ENCODE measurements around the gene RNU2-1. TPM values are rescaled to one million over a fixed set of nuclear protein-coding genes. Genes with fewer than 3 reads are reported as not detected.
"Not testable (repeated sequence)": the region's sequence is repeated elsewhere in the genome, so short reads cannot be mapped to it uniquely, and the experiment has no call there.

The RNU2-1 gene
- polyA plus RNA-seq, 4 donors = 0.40 to 1.6 TPM; not detected in 2

GRCh38 chr17:43216762-43217613 is 16.8 kb downstream of the RNU2-1 start:
- DNase-seq (ENCODE audit: low read depth in 4 of 4, low spot score in 3 of 4) = peak in 1 of 4 donors; percentile 14

GRCh38 chr17:43216369-43216761 is 17.4 kb downstream of the RNU2-1 start:
- no peak for DNase-seq (ENCODE audit: low read depth in 4 of 4, low spot score in 3 of 4)

GRCh38 chr17:43215341-43215740 is 18.4 kb downstream of the RNU2-1 start:
- no peak for DNase-seq (ENCODE audit: low read depth in 4 of 4, low spot score in 3 of 4)

- DNase-seq (ENCODE audit: low read depth in 4 of 4, low spot score in 3 of 4) = no peak
These were observed 20.2 kb downstream of the RNU2-1 start for GRCh38 chr17:43213545-43213944.

GRCh38 chr17:43212641-43213490 is 20.9 kb downstream of the RNU2-1 start:
- no peak for DNase-seq (ENCODE audit: low read depth in 4 of 4, low spot score in 3 of 4)

GRCh38 chr17:43211480-43212402 is 22.0 kb downstream of the RNU2-1 start, which contains the start of gene TMEM106A:
Gene TMEM106A (plus strand): TSS chr17:43211875. CDS start chr17:43213042, 1,167 bp downstream.
- DNase-seq (ENCODE audit: low read depth in 4 of 4, low spot score in 3 of 4) = peak; percentile 64 to 75 (median 70)

- no peak for DNase-seq (ENCODE audit: low read depth in 4 of 4, low spot score in 3 of 4)
These were observed 22.7 kb downstream of the RNU2-1 start for GRCh38 chr17:43211123-43211479.

GRCh38 chr17:43210576-43210975 is 23.2 kb downstream of the RNU2-1 start:
- DNase-seq (ENCODE audit: low read depth in 4 of 4, low spot score in 3 of 4) = no peak

GRCh38 chr17:43203013-43203412 is 30.8 kb downstream of the RNU2-1 start:
- not testable (repeated sequence) for DNase-seq (ENCODE audit: low read depth in 4 of 4, low spot score in 3 of 4)

- DNase-seq (ENCODE audit: low read depth in 4 of 4, low spot score in 3 of 4) = no peak
These were observed 33.6 kb downstream of the RNU2-1 start for GRCh38 chr17:43200127-43200526.

GRCh38 chr17:43199633-43200032 is 34.1 kb downstream of the RNU2-1 start:
- DNase-seq (ENCODE audit: low read depth in 4 of 4, low spot score in 3 of 4) = no peak

GRCh38 chr17:43193251-43193650 is 40.5 kb downstream of the RNU2-1 start:
- no peak for DNase-seq (ENCODE audit: low read depth in 4 of 4, low spot score in 3 of 4)

- DNase-seq (ENCODE audit: low read depth in 4 of 4, low spot score in 3 of 4) = not testable (repeated sequence)
These were observed 47.1 kb downstream of the RNU2-1 start for GRCh38 chr17:43186656-43187055.

- no peak for DNase-seq (ENCODE audit: low read depth in 4 of 4, low spot score in 3 of 4)
These were observed 49.9 kb downstream of the RNU2-1 start for GRCh38 chr17:43183921-43184320.

Other genes starting within 250 kb of the RNU2-1 start
- 1,000 to 10,000 TPM; 1,352 to 1,628 (median 1,460) TPM for gene RPL27, start 235.6 kb downstream of the RNU2-1 start, polyA plus RNA-seq (ENCODE audit: insufficient read length in 4 of 4)
- gene IFI35, start 227.2 kb downstream of the RNU2-1 start, polyA plus RNA-seq (ENCODE audit: insufficient read length in 4 of 4) = 10 to 100 TPM in 3 of 4 donors, 1 to 10 TPM in 1; 7.8 to 13.5 (median 10.6) TPM
- gene VAT1, start 211.6 kb downstream of the RNU2-1 start, polyA plus RNA-seq (ENCODE audit: insufficient read length in 4 of 4) = 100 to 1,000 TPM; 112 to 143 (median 120) TPM
- 1 to 10 TPM; 2.9 to 3.8 (median 3.6) TPM for gene RND2, start 208.7 kb downstream of the RNU2-1 start, polyA plus RNA-seq (ENCODE audit: insufficient read length in 4 of 4)
- gene BRCA1, start 108.6 kb downstream of the RNU2-1 start, polyA plus RNA-seq (ENCODE audit: insufficient read length in 4 of 4) = 10 to 100 TPM; 13.0 to 16.1 (median 15.5) TPM
- 100 to 1,000 TPM; 111 to 136 (median 130) TPM for gene NBR1, start 62.8 kb downstream of the RNU2-1 start, polyA plus RNA-seq (ENCODE audit: insufficient read length in 4 of 4)
- 10 to 100 TPM; 13.6 to 20.1 (median 14.1) TPM for gene TMEM106A, start 22.1 kb downstream of the RNU2-1 start, polyA plus RNA-seq (ENCODE audit: insufficient read length in 4 of 4)
- 1 to 10 TPM; 6.2 to 9.3 (median 7.2) TPM for gene CCDC200, start 5.4 kb downstream of the RNU2-1 start, polyA plus RNA-seq (ENCODE audit: insufficient read length in 4 of 4)
- 10 to 100 TPM in 2 of 4 donors, 1 to 10 TPM in 2; 8.7 to 16.8 (median 10.2) TPM for gene ARL4D, start 165.0 kb upstream of the RNU2-1 start, polyA plus RNA-seq (ENCODE audit: insufficient read length in 4 of 4)
- gene DHX8, start 250.0 kb upstream of the RNU2-1 start, polyA plus RNA-seq (ENCODE audit: insufficient read length in 4 of 4) = 10 to 100 TPM; 39.7 to 47.2 (median 44.6) TPM